Prostate gland (tissue), 2 donors: ENCODE measurements around the gene RGL1. TPM values are rescaled to one million over a fixed set of nuclear protein-coding genes. Genes with fewer than 3 reads are reported as not detected.
A peak's percentile ranks its signal among the peaks of the same experiment; 100 is the strongest.

ENCODE experiments used
- DNase-seq: peaks from one replicate; pipeline ENCODE4 v3.0.0-alpha.2; 2019; ENCODE audit warnings: low spot score
- H3K27ac ChIP-seq, 2 donors: fragments of 200-600 bp; sonication (generic); 2 replicates each; pipeline ENCODE4 v1.5.1; 2017 to 2019
- H3K27me3 ChIP-seq: fragments of 200-600 bp; sonication (generic); replicated peaks from 2 replicates; pipeline ENCODE4 v1.5.1; 2019; ENCODE audit not compliant: insufficient read depth
- H3K36me3 ChIP-seq, 2 donors: fragments of 200-600 bp; sonication (generic); 1 replicate in 1 of 2; 2 replicates in 1 of 2; pipeline versions ENCODE4 v1.5.1 to v1.8.1; 2017 to 2019
- H3K4me1 ChIP-seq: fragments of 200-600 bp; sonication (generic); replicated peaks from 2 replicates; pipeline ENCODE4 v1.5.1; 2019
- H3K4me3 ChIP-seq, 2 donors: fragments of 200-600 bp; sonication (generic); 2 replicates each; pipeline ENCODE4 v1.5.1; 2017 to 2019
- H3K9me3 ChIP-seq: fragments of 200-600 bp; sonication (generic); 2 replicates; pipeline ENCODE4 v1.5.1; 2017
- POLR2A ChIP-seq: fragments of 450-650 bp; IDR thresholded peaks from one replicate; pipeline ENCODE4 v1.6.1; 2016; ENCODE audit warnings: antibody characterized with exemption, mild to moderate bottlenecking
- POLR2AphosphoS5 ChIP-seq: sonication (generic); formaldehyde crosslinking; IDR thresholded peaks from one replicate; pipeline ENCODE4 v1.6.1; 2017; ENCODE audit warnings: antibody characterized with exemption
- WGBS: methylation state at CpG from one replicate; pipeline ENCODE4 v1.1.5; 2018; 5-methylcytosine and 5-hydroxymethylcytosine counted together
- intact Hi-C: fragments of 100-400 bp; cut with DNase I; formaldehyde crosslinking; loops from one replicate; pipeline ENCODE4 v1.14.2; 2022
- total RNA-seq, 2 donors: library from RNA; depleted of rRNA; stranded (reverse); fragments of >200 nt; gene quantifications; one replicate each; pipeline ENCODE4 v1.1.0, GENCODE V29; 2016
- TF ChIP-seq, protein P1 (sequence below), 4 experiments: fragments of 200-600 bp in 2 of 4; fragments of 450-650 bp in 2 of 4; sonication (generic) in 2 of 4; IDR thresholded peaks; 1 replicate in 3 of 4; 2 replicates in 1 of 4; pipeline ENCODE4 v1.5.1; 2016 to 2019; ENCODE audit warnings: antibody characterized with exemption in 4 of 4, mild to moderate bottlenecking in 2 of 4, moderate library complexity in 2 of 4

RGL1 gene
- total RNA-seq, 2 donors from 2014 or later: 11.1 to 49.6 TPM

DNA sequence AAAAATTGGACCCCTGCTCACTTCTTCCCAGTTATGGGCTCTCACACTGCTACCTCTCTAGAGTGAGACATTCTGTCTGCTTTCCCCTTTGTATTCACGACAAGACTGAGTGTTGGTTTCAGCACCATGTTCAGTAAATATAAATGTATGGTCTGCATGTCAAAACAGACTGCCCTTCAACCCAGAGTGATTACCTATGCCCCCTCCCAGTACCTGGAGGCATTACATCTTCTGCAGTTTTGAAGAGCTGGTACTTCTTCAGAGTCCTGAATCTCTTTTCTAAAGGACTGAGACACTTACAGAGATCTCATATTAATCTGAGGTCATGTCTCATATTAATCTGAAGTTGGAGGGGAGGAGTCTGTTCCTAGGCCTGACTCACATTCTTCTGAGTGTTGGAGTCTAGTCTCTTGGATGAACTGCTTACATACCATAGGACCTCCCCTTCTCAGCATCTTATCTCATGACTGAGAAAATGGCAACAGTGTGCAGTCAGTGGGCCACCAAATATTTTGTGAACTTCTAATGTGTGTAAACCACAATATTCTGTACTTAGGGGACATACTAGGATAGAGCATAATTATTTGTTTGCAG is 80.3 kb downstream of the RGL1 start:
- Histone ChIP-seq H3K27ac (no peak overlapping the region), H3K9me3 (no peaks in the 10 kb centered on the region), H3K27me3 (no peaks in the 10 kb centered on the region), H3K4me1 (peaks cover 15% of the 10 kb centered on the region), H3K36me3 (no peaks in the 10 kb centered on the region), H3K4me3 (no peak overlapping the region)
- 56% methylated on average over 1 of the region's 1 CpG for WGBS
- no peak for DNase-seq
- TF ChIP-seq, protein P1, sequence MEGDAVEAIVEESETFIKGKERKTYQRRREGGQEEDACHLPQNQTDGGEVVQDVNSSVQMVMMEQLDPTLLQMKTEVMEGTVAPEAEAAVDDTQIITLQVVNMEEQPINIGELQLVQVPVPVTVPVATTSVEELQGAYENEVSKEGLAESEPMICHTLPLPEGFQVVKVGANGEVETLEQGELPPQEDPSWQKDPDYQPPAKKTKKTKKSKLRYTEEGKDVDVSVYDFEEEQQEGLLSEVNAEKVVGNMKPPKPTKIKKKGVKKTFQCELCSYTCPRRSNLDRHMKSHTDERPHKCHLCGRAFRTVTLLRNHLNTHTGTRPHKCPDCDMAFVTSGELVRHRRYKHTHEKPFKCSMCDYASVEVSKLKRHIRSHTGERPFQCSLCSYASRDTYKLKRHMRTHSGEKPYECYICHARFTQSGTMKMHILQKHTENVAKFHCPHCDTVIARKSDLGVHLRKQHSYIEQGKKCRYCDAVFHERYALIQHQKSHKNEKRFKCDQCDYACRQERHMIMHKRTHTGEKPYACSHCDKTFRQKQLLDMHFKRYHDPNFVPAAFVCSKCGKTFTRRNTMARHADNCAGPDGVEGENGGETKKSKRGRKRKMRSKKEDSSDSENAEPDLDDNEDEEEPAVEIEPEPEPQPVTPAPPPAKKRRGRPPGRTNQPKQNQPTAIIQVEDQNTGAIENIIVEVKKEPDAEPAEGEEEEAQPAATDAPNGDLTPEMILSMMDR (IDR thresholded peaks at IDR 0.05): no peak
- no peak for TF ChIP-seq POLR2A
- no peak for TF ChIP-seq POLR2AphosphoS5
- intact Hi-C loops: no loop called here

DNA sequence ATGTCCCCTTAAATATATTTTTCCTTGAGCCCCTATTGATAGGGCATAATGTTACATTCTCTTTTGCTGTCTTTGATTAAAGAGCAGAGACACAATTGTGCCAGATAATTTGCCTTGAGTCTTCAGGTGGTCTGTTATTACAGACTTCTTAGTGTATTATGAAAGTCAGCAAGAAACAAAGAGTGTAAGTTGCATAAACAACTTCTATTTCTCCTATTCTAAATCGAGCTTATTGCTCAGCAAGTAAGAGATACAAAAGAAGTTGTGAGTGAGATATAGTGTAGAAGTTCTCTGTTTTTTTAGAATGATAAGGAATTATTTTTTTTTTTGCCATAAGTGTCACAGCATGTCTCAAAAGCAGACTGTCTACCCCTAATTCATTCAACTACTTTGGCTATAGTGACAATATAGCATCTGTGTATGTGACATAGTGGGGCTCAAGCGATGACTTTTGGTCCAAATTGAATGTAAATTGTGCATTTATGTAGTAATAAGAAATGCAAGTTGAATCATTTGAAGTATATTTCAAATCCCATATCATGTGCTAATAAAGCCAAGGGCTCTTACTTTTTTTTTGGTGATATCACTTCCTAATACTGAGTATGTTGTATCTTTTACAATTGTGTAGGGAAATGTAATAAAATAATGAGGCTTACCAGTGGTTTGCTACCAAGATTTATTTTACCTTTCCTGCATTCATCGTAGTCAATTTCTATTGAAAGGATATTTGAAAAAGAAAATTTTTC is 81.3 kb downstream of the RGL1 start:
- no peaks in the 10 kb centered on the region for H3K9me3 ChIP-seq
- no peak overlapping the region for H3K27ac ChIP-seq
- intact Hi-C loops: no loop called here
- no peak overlapping the region for H3K4me3 ChIP-seq
- WGBS: 87% methylated on average over 3 of the region's 3 CpGs
- peaks cover 15% of the 10 kb centered on the region for H3K4me1 ChIP-seq
- H3K27me3 ChIP-seq: no peaks in the 10 kb centered on the region
- H3K36me3 ChIP-seq: no peaks in the 10 kb centered on the region
- TF ChIP-seq POLR2AphosphoS5: no peak
- TF ChIP-seq, protein P1 (IDR thresholded peaks at IDR 0.05): no peak
- TF ChIP-seq POLR2A: no peak
- no peak for DNase-seq

DNA sequence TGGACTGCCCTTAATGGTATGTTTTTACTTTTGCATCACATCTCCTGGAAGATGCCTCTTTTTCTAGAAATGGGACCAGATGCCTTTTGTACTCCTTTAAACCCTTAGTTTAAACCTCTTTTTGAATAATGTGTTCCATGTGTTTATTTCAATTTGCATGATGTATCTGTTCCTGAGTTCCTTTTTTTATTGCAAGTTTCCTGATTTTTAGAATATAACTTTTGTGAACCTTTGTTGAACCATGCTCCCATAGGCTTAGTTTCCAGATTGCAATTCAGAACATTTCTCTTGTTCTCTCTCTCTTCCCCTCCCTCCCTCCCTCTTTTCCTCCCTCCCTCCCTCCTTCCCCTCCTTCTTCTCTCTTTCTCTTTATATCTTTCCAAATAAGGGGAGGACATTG is 81.9 kb downstream of the RGL1 start:
- no peaks in the 10 kb centered on the region for H3K27me3 ChIP-seq
- peaks cover 17% of the 10 kb centered on the region for H3K4me1 ChIP-seq
- no peaks in the 10 kb centered on the region for H3K9me3 ChIP-seq
- TF ChIP-seq POLR2A: no peak
- no peak for TF ChIP-seq POLR2AphosphoS5
- TF ChIP-seq, protein P1 (IDR thresholded peaks at IDR 0.05): no peak
- peak overlapping the region; percentile 3 to 46 for H3K27ac ChIP-seq
- H3K36me3 ChIP-seq: no peaks in the 10 kb centered on the region
- DNase-seq: no peak
- no peak overlapping the region for H3K4me3 ChIP-seq
- intact Hi-C loops: no loop called here

DNA sequence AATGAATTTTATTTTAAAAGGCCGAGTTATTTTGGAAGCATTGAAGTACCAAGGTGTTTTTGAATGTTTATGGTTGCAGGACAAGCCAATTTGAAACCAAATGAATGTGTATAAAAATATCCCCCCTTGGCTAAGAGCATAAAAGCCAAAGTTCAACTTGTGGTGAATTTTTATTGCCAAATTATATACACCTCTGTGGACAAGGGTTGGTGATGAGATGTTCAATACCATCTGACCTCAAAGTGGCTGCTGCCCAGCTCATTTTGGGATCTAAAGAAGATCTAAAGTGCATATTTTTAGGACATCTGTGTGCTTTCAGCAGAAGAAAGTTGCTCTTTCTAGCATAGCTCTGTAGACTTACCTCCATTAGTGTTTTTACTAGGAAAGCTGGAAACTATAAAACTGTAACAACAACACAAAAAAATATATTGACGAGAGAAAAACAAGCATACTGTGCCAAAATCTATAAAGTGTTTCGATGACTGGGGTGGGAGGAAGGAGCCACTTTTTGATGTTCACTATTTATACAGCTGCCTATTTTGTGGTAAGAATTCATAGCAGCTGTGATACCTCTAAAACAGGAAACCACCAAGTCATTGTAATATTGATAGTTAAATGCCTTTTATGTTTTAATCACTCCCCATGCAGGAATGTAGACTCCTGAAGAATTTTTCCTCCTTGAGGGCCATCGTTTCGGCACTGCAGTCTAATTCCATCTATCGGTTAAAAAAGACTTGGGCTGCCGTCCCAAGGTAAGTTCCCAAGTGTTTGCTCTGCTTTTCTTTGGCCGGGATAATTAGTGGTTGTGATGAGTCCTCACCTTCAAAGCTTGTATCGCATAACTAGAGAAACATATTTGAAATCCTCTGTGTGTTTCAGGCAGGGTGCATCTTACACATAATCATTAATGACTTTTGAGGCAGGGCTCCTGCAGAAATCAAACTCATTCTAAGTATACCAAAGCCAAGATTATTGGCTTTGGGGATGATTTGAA is 83.2 kb downstream of the RGL1 start:
- Histone ChIP-seq H3K9me3 (no peaks in the 10 kb centered on the region), H3K36me3 (no peaks in the 10 kb centered on the region), H3K4me1 (peaks cover 16% of the 10 kb centered on the region), H3K4me3 (no peak overlapping the region), H3K27me3 (no peaks in the 10 kb centered on the region), H3K27ac (peak overlapping the region; percentile 1 to 46)
- TF ChIP-seq POLR2AphosphoS5 (peak; percentile 43), POLR2A (no peak)
- intact Hi-C loops: no loop called here
- peak; percentile 33 for DNase-seq
- 19% methylated on average over 9 of the region's 9 CpGs for WGBS

DNA sequence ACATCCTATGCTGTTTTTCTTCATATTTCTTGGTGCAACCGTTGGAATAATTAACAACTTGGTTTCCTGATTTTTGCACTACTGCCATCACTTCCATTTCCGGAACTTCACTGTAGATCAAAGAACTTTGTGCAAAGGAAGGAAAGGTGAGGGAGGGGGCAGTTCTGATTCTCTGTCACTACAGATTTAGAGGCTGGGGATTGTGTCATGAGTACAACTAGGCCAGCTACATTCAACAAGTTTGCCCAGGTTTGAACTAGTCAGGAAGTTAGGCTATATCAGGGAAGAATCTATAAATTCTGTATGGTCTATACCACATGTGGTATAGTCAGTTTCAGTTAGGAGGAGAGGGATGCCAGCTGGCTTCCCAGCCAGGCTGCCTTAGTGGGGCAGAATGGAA is 84.2 kb downstream of the RGL1 start:
- Histone ChIP-seq H3K36me3 (no peaks in the 10 kb centered on the region), H3K9me3 (no peaks in the 10 kb centered on the region), H3K27ac (peak overlapping the region in 1 of 2 donors; percentile 46), H3K27me3 (no peaks in the 10 kb centered on the region), H3K4me3 (no peak overlapping the region), H3K4me1 (peaks cover 16% of the 10 kb centered on the region)
- DNase-seq: no peak
- WGBS: 37% methylated on average over 2 of the region's 2 CpGs
- intact Hi-C loops: no loop called here
- TF ChIP-seq POLR2A (no peak), POLR2AphosphoS5 (no peak)
- TF ChIP-seq, protein P1 (IDR thresholded peaks at IDR 0.05): no peak
